ENCODE data around the gene MRPL40.

MRPL40 gene

GRCh38 chr22:19483481-19484244 is 51.3 kb downstream of the MRPL40 start:
- DNase-seq: no peak

All from right forelimb (tissue), 1 donor.